ENCODE results near the gene DDIT3.

DNA sequence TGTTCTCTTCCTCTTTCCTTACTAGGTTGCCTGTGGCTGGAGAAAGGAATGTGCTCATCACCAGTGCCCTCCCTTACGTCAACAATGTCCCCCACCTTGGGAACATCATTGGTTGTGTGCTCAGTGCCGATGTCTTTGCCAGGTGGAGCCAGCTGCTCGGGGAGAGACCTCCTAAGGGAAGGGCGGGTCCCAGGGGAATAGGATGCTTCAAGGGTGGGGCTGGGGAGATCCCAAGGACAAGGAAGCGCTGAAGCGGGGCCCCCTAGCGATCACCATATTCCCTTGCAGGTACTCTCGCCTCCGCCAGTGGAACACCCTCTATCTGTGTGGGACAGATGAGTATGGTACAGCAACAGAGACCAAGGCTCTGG, 22.2 kb downstream of the DDIT3 start:
- TF ChIP-seq POLR2AphosphoS5 (IDR thresholded peaks at IDR 0.05; ENCODE audit: low read depth, low read length) (no peak; the same call in 1 of the 2 replicates), TAF1 (IDR thresholded peaks at IDR 0.05; ENCODE audit: borderline replicate concordance, insufficient read depth, low read length) (no peak)

All from PFSK-1 (cell line).